ENCODE data around the gene CGNL1.

The CGNL1 gene

DNA sequence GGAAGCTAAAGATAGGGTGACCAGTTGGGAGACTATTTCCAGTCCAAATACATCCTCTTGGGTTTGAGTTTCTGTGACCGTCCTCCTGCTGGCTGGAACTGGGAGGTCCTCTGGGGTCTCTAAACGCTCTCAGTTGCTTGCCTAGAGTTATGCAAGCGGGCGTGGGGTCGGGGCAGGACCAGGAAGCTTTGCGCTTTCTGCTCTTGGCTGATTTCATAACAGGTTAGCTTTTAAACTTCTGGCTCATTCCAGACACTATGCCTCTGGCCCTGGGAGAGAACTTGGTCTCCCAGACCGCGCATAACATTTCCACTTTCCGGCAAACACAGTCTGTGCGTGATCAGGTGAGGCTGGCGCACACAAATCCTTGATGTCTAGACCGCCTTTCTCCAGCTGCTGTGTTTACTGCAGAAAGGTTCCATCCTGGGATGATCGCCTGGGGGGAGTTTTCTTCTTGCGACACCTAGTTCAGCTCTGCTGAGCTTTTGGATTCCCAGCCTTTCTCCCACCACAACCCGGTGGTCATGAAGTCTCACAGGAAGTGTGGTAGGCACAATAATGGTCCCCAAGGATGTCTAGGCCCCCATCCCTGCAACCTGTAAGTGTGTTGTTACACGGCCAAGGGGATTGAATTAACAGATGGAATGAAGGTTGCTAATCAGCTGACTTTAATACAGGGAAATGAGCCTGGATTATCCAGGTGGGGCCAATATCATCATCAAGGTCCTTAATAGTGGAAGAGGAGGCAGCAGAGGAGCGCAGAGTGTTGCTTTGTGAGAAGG lies 23.6 kb upstream of the CGNL1 start:
- DNase-seq: no peak

DNA sequence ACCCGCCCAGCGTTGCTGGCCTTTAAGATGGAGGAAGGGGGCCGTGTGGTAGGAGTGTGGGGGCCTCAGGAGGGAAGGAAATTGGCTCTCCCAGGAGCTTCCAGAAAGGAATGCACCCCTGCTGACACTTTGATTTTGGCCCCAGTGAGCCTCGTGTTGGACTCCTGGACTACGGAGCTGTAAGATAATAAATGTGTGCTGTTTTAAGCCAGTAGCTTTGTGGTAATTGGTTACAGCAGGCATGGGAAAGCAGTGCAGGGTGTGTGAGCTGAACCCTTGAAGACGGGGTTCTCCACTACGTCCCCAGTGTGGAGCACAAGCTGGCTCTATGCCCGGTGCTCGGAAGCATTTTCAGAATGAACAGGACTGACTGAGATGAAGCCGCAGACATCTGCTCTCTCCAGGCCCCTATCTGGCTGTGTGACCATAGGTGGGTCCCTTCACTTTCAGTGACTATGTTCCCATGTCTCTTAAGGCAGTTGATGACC lies 22.9 kb upstream of the CGNL1 start:
- no peak for DNase-seq

DNA sequence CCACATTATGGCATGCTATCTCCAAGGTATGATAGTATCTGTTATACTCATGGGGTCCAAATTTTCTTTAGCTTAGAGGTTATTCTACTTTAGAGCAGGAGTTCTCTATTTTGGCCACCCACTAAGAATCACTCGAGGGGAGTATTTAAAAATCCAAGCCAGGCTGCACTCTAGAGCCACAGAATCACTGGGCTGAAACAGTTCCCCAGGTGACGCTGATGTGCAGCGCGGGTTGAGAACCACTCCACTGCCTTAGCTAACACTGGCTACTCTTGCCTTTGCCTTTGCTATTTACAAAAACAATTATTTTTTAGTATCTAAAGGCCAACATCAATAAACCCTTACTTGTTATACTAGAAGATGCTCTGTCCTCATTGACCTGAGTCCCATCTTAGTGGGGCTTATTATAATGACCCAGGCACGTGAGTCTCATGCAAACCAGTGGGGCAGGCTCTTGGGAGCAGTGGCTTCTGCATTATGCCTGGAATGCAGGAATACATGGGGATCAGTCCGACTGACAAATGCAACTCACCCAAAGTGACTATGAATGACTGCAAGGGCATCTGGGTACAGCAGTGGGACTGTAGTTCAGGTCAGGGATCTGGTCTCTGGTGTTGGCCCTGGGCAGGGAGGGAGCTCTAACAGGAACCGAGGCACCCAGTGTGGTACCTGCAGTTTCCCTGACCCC lies 21.7 kb upstream of the CGNL1 start:
- no peak for DNase-seq

DNA sequence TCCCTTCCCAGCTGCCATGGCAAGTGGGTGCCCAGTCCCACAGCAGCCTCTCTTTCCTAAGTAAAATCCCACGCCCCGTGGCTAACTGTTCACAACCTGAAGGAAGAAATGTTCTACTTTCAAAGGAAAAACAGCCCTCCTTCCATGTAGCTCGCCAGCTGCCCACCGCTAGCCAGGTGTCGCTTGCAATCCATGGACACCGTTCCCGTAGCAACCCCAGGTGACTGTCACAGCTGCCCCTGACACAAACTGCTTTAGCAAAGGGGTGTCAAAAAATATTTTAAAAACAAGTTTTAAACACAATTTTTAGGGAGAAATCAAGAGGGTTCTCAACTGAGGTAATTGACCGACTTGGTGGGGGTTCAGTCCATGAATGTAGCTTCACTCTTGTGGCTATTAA lies 21.0 kb upstream of the CGNL1 start:
- no peak for DNase-seq

DNA sequence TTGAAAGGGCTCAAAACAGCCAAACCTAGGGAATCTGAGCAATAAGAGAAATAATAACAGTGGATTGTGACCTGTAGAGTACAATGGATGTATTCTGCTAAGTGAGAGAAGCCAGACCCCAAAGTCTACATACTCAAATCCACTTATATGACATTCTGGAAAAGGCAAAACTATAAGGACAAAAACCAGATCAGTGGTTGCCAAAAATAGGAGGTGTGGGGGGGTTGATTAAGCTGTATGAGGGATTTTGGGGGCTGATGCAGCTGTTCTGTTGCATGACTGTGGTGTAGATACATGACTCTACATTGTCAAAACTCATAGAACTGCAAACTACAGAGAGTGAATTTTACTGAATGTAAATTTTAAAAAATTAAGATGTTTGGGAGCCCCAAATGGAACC lies 20.1 kb upstream of the CGNL1 start:
- DNase-seq: no peak

DNA sequence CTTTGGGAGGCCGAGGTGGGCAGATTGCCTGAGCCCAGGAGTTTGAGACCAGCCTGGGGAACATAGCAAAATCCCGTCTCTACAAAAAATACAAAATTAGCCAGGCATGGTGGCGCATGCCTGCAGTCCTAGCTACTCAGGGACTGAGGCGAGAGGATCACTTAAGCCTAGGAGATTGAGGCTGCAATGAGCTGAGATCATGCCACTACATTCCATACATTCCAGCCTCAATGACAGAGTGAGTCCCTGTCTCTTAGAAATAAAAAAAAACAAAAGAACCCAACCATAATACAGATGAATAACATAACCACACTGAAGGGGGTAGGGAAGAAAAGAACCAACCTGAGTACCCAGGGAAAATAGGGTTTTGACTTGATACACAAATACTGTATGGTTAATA lies 19.7 kb upstream of the CGNL1 start:
- DNase-seq: no peak

DNA sequence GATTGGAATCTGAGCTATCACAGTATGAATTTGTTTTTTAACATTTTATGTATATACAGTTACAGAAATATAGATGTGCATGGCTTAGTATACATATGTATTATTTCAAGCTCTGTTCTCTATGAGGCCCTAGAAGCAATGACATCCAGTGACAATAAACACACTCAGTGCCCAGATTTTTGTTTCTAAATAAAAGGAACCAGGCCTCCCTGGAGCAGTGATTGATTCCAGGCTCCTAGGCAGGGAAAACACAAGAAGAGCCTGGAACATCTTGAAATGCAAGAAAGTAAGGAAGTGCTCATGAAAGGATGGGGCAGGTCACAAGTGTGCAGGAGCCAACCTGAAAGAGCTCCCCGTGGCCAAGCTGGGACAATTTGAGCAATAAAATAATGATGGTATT lies 18.5 kb upstream of the CGNL1 start:
- no peak for DNase-seq

DNA sequence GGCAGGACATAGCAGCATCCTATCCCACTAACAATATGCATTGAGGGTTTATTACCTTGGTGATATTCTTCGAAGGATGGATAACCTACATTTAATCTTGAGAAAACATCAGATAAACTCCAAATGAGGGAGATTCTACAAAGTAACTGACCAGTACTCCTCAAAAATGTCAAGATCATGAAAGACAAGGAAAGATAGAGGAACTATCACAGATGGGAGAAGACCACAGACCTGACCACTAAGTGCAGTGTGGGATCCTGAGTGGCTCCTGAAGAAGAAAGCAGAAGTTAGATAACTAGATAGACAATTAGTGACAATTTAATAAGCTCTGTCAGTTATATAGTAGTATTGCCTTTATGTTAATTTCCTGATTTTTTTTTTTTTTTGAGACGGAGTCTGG lies 17.7 kb upstream of the CGNL1 start:
- DNase-seq: no peak

DNA sequence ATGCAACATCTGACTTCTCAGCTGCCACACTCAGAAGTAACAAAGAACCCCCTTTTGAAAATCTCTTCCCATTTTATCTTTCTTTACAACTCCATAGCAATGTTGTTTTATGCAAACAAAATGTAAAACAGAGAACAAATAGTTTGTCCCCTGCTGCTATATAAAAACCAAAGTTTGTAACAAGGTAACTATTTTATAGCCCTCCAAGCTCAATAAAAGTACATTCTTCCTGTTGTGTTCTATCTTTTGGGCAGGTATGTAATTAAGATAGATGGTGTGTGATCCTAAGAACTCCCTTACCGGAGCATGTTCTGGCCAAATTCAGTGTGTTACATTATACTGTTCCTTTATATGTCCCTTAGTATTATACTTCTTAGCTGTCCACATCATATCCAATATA lies 12.6 kb upstream of the CGNL1 start:
- no peak for DNase-seq

DNA sequence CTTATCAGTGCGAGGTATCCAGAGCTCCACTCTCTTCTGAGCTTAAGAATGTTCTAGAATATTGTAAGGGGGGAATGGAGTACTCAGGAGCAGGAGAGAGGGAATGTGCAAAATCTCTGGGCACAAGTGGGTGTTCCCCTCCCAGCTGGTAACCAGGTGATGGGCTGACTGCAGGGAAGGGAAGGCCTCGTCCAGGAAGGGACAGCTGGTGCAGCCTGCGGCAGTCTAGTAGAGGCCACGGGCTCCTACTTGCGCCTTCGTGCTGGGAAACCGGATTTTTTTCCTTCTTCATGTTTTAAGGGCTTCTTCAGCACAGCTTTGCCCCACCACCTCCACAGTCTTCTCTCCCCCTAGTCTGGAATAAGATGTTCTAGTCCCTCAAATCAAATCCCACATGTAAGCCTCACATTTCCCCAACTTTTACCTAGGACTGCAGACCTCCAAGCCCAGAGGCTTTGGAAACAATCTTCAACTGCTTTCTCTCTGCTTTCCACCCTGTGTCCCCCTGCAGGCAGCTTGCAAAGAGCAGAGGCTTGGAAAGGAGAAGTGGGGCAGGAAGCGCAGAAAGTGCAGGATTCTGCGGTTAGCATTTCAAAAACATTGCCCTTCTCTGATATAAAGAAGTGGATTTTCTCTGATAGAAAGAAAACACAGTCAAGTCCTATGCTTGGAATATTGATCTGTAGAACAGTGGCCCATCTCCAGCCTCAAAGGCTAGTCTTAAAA lies 11.9 kb upstream of the CGNL1 start:
- DNase-seq: peak in 1 of 2 donors; percentile 6

DNA sequence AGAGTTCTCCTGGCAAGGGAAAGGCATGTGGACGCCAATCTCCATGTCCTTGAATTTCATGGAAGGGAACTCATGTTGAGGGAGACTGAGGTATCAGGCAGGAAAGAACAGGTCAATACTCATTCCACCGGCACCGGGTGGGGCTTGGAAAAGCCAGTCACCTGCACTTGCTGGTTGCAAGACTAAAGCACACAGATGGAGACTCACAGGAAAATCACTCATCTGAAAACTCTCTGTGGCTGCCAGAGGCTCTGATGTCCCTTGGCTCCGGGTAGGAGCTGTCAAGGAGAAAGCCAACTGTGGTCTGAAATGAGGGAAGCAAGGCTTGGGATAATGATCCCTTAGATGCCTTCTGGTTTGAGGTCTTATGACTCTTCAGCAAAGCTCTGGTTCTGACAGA lies 8.7 kb upstream of the CGNL1 start:
- DNase-seq: no peak

DNA sequence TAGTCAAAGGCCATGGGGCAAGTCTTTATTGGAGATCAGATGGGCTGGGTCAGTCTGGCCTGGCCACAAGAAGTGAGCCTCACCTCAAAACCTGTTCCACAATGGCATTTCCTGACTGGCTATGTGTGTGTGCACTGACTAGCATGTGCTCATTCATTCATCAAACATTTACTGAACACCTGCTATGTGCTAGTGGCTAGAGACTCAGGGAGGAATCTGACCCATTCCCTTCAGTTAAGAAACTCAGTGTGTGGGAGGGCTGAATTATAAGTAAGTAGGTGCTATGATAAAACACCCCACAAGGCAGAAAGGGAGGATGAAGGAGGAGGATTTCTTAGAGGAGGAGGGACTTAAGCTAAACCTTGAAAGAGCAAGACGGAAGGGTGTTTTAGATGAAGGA lies 5.4 kb upstream of the CGNL1 start:
- no peak for DNase-seq

DNA sequence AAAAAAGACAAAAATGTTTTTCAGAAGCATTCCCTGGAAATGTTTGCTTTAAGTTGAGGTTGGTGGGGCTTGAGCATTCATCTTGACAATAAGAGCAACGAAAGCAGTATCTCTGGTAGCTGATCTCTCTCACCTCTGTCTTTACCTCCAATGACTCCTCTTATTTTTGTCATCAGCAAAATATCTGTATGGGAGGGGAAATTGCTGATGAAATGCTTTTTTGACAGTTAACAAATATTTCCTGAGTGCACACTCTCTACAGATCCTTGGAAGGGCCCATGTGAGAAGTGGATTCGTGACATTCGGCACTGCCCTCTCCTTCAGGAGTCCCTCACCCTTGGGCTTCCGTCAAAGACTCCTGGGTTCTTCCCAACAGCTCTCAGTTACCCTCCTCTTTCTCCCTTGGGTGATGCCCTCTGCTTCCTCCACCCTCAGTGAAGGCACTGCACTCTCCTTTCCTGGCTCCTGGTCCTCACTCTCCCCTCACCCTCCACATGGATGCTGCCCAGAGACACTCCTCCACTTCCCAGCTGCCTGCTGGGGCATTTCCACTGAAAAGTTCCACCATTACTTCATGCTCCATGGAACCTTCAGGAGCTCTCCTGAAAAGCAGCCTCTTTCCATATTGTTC lies 2.9 kb upstream of the CGNL1 start:
- DNase-seq: no peak

DNA sequence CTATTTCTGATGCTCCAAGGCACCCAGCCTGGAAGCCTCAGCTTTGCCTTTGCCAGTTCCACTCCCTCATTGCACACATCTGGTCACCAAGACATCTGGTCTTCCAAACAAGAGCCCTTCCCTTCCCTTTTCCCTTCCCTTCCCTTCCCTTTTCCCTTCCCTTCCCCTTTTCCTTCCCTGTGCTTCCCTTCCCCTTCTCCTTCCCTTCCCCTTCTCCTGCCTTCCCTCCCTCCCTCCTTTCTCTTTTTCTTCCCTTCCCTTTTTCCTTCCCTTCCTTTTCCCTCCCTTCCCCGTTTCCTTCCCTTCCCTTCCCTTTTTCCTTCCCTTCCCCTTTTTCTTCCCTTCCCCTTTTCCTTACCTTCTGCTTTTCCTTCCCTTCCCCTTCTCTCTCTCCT lies 2.4 kb upstream of the CGNL1 start:
- no peak for DNase-seq

DNA sequence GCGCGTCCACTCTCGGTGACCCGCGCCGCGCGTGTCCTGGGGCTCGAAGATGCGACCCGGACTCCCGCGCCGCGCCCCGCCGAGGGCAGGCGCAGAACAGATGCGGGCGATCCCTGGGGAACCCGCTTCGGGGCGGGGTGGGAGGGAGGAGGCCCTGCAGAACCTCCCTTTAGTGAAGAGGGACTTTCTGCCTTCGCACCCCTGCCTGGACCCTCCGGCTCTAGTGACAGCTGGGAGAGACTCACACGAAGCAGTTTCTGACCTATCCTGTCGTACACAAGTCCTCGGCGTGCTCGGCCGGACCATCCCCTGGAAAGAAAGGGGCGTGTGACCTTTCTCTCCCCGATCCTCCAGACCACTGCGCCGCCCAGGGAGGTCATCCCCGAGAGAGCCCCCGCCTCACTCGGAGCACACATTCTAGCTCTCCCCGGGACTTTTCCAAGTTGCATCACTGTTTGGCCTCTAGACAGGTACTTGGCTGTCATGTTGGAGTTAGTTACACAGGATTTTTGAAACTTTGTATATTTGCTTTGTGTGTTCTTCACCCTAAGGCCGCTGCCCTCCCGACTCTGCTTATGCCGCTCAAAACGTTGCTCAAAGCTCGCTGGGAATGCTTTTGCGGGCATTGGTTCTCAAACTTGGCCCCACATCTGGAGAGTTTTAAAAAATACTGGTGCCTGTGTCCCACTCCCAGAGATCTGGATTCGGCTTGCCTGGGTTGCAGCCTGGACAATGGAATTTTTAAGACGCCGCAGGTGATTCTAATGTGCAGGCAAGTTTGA lies 582 bp downstream of the CGNL1 start:
- no peak for DNase-seq

DNA sequence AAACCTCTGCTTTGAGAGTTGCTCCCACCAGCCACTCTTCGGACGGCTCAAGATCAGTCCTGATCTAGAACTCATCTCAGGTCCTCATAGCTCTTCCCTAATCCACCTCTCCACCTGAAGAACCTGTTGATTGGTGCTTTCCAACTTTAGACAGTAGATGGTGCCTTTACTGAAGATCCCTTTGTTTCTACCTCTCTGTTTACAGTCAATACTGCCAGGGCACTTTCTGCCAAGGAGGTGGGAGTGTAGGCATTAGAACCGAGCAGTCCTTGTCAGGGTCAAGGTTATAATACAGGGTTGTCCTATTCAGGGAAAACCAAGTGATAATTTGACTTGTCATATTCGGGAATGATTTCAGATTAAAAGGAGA lies 1.2 kb downstream of the CGNL1 start:
- no peak for DNase-seq

DNA sequence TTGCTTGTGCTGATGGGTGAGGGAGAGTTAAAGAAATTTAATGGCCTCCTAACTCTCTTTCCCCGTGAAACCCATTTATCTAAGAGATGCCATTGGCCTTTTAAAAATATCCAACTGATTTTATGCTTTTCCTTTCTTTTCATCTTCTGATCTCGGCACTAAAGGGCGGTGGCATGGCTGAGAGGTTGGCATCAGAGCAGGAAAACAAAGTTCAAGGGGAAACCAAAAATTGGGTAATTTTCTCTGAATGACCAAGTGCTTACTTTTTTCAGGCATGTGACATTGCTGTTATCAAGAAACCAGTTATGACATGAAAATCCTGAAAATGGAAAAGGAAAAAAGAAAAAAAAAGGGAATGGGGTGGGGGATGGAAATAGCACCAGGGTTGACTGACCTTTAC lies 3.2 kb downstream of the CGNL1 start:
- DNase-seq: no peak

DNA sequence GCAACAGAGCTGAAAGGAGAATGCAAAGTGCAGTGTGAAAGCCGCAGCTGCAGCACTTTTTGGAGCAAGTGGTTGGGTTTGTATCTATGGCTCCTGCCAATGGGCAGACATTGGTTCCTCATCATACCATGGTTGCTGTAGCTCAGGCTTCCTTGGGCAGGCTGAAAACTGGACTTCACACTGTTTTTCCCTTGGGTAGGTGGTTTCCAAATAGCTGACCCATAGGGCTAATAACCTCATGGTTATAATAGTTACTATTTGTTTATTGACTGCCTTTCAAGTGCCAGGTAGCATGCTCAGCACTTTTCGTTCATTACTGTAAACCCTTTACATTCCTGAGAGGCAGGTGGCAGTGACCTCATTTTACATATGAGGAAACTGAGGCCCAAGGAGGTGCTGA lies 4.5 kb downstream of the CGNL1 start:
- DNase-seq: no peak

DNA sequence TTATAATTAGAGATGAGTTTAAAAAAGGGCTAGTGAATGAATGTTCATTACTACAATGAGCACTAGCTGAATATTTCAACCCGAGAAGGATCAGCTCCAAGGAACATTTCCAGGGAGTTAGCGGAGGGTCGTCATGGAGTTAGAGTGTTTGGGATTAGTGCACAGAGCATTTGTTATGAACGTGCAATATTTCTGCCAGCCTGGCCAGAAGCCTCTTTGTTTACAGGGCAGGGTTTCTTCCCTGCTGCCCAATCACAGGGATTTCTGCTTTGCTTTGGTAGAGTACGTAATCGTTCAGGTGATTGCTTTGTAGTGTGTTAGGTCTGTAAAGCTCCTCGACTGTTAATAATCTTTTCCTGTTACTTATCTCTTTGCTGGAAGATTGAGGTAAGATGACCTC lies 5.9 kb downstream of the CGNL1 start:
- no peak for DNase-seq

DNA sequence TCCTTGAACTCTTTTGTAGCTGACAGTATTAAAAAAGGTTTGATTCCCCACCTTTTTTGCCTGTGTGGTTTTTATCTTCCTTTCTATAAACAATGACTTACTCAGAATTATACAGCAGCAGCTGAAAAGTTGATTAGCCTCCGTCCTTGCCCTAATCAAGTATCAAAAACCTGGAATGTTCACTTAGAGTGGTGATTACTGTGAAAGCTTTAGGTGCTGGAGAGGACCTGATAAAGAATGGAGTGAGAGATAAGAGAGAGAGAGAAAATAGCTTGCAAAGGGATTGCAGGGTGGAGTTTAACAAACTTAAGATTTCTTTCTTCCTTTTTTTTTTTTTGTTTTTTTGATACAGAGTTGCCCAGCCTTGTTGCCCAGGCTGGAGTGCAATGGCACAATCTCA lies 6.7 kb downstream of the CGNL1 start:
- DNase-seq: no peak

DNA sequence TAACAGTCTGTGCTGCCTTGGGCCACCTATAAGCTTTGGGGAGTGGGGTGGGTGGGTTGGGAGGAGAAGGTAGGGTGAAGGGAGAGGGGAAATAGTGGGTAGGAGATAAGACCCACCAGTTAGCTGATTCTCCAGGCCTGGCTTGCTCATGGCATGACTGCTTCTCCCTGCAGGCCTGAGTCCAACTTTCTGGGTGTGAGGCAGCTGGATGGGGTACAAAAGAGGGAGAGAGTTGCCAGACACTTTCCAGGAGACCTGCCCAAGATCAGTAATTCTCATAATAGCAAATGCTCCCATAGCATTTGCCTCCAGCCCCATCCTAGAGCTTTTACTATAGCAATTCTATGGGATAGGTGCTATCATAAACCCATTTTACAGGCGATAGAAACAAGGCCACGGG lies 7.7 kb downstream of the CGNL1 start:
- no peak for DNase-seq

DNA sequence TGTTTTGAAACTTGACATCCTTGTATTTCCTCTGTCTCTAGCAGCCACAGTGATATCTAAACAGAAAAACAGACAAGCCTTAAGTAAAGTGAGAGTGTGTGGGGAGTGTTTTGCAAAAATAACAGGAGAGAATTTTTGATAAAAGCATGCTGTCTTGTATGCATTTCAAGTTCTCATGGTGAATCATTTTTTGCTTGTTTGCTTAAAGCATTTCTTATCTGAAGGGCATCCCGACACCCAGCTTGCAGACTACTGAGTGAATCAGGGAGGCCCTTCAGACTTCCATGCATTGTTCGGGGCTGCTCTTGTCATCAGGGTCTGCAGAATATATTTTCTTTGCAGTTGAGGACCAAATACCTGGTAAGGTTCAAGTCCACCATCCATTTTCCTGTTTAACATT lies 8.5 kb downstream of the CGNL1 start:
- DNase-seq: no peak

DNA sequence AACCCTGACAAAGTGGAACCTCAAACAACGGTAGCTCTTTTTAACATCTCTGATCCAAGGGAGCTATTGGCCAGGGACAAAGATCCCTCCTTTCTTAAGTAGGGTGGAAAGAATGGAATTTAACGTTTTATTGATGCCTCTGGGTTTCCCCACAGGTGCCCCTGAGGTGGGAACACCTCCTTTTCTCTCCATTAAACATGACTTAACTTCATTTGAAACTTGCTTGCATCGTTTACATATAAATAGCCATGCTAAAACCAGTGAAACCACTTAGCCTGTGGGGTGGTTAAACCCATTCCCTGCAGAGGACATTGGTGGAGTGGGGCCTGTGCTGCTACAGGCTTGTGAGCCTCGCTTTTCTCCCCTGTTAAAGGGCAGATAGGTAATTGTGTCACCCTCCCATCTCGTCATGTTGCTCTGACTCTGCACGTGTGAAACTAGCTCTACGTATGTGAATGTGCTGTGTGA lies 9.7 kb downstream of the CGNL1 start:
- no peak for DNase-seq

Measured in CD4-positive, alpha-beta T cell treated with Interleukin-4 for 1 hour (primary cell).